Psoas muscle (tissue), 8 donors: ENCODE results near the gene RP9. TPM values are rescaled to one million over a fixed set of nuclear protein-coding genes. Genes with fewer than 3 reads are reported as not detected.

Experiments used
- ATAC-seq, 4 donors: fragments of 200-7000 bp; cut with Tn5 transposase; one replicate each; pipeline ENCODE4 v1.9.1; 2020; ENCODE audit warnings: moderate library complexity in 3 of 4, mild to moderate bottlenecking in 2 of 4
- DNase-seq, 2 donors: peaks; one replicate each; pipeline ENCODE4 v3.0.0-alpha.2; 2020
- H3K27ac ChIP-seq: fragments of 200-600 bp; one replicate; pipeline ENCODE4 v1.8.0; 2022
- H3K27me3 ChIP-seq, 3 donors: fragments of 200-600 bp in 1 of 3; one replicate each; pipeline versions ENCODE4 v1.6.1 to v1.8.0; 2013 to 2022; ENCODE audit warnings: low read length in 2 of 3, mild to moderate bottlenecking in 2 of 3, moderate library complexity in 1 of 3; ENCODE audit not compliant: insufficient read depth in 3 of 3
- H3K36me3 ChIP-seq, 2 donors: fragments of 200-600 bp in 1 of 2; one replicate each; pipeline versions ENCODE4 v1.6.1 to v1.8.0; 2013 to 2022; ENCODE audit warnings: low read depth in 1 of 2, mild to moderate bottlenecking in 1 of 2, moderate library complexity in 1 of 2; ENCODE audit not compliant: insufficient read depth in 1 of 2
- H3K4me1 ChIP-seq: fragments of 200-600 bp; one replicate; pipeline ENCODE4 v1.8.0; 2022
- H3K4me3 ChIP-seq: fragments of 200-600 bp; one replicate; pipeline ENCODE4 v1.8.0; 2022; ENCODE audit warnings: mild to moderate bottlenecking
- H3K9me3 ChIP-seq: fragments of 200-600 bp; one replicate; pipeline ENCODE4 v1.8.0; 2022
- WGBS, 3 donors: extraction: QIAGEN DNeasy Blood & Tissue Kit; methylation state at CpG; one replicate each; pipeline versions ENCODE4 v1.1.6 to v1.1.7; 2013; 5-methylcytosine and 5-hydroxymethylcytosine counted together
- intact Hi-C, 2 donors: fragments of 100-400 bp; cut with DNase I; formaldehyde crosslinking; loops; one replicate each; pipeline versions ENCODE4 v1.11.0 to v1.14.2; 2022
- polyA plus RNA-seq, 3 donors: library from polyadenylated mRNA; stranded (reverse); fragments of 200-250 nt; gene quantifications; one replicate each; pipeline ENCODE4 v1.2.3, GENCODE V29; 2013
- total RNA-seq, 4 donors: library from RNA; stranded (reverse); fragmentation: NEBNext Ultra II Directional in 2 of 4; extraction: Animal tissue kit (Norgen Biotek cat#: 25700) in 2 of 4; gene quantifications; one replicate each; pipeline versions ENCODE4 v1.2.1 to v1.2.4, GENCODE V29; 2021 to 2023
- TF ChIP-seq, protein P1 (sequence below): fragments of 200-600 bp; IDR thresholded peaks from one replicate; pipeline ENCODE4 v1.8.0; 2022; ENCODE audit warnings: antibody characterized with exemption
- donor health status: healthy with polysubstance abuse.
- donor health status: DM: no; HTN: no; CAD: no; lungs with moderate emphysema.
- donor health status: Bipolar disorder and iron deficiency.
- donor health status: healthy.
- donor health status: DM: yes; HTN: yes; CAD: no.
- donor health status: DM: no; HTN: no; CAD: no.
- donor health status: DM: no; HTN: no; CAD: no.
- donor health status: DM: yes; HTN: yes; CAD: no.

Gene RP9
- total and polyA plus RNA-seq, 7 donors: 15.4 to 27.6 (median 23.1) TPM

DNA sequence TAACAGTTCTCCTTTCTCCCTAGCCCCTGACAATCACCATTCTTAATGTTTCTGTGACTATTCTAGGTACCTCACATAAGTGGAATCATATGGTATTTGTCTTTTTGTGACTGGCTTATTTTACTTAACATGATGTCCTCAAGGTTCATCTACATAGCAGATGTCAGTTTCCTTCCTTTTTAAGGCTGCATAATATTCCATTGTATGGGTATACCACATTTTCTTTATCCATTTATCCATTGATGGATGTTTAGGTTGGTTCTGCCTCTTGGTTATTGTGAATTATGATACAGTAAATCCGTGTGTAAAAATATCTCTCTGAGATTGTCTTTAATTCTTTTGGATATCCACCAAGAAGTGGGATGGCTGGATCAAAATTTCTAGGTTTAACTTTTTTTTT is 33.4 kb upstream of the RP9 start:
- Histone ChIP-seq H3K27me3 (no peaks in the 10 kb centered on the region), H3K27ac (no peak overlapping the region), H3K4me3 (no peak overlapping the region), H3K9me3 (no peaks in the 10 kb centered on the region), H3K36me3 (no peaks in the 10 kb centered on the region), H3K4me1 (peaks cover 7% of the 10 kb centered on the region)
- intact Hi-C loops: no loop called here
- DNase-seq (no peak), ATAC-seq (no peak)
- TF ChIP-seq, protein P1, sequence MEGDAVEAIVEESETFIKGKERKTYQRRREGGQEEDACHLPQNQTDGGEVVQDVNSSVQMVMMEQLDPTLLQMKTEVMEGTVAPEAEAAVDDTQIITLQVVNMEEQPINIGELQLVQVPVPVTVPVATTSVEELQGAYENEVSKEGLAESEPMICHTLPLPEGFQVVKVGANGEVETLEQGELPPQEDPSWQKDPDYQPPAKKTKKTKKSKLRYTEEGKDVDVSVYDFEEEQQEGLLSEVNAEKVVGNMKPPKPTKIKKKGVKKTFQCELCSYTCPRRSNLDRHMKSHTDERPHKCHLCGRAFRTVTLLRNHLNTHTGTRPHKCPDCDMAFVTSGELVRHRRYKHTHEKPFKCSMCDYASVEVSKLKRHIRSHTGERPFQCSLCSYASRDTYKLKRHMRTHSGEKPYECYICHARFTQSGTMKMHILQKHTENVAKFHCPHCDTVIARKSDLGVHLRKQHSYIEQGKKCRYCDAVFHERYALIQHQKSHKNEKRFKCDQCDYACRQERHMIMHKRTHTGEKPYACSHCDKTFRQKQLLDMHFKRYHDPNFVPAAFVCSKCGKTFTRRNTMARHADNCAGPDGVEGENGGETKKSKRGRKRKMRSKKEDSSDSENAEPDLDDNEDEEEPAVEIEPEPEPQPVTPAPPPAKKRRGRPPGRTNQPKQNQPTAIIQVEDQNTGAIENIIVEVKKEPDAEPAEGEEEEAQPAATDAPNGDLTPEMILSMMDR: no peak
- 83 to 95% (median 94%) methylated on average over 1 of the region's 1 CpG for WGBS, 3 donors

DNA sequence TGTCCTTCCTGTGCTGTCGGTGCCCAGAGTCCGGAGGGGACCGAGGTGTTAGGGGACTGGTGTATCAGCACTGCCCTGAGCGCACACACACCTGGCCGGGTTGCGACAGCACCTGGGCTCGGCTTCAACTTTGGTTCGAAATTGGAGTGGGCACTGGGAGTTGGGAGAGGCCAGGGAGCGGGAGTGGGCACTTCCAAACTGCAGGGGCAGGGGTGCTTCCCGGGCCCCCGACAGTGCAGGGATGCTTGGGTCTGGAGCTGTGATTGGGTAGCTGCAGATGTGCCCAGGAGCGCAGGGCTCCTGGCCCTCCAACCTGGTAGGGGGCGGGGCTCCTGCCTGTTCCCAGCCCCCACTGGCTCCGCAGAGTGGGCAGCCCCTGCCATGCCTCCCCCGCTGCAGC is 27.9 kb upstream of the RP9 start:
- Histone ChIP-seq H3K36me3 (no peaks in the 10 kb centered on the region), H3K27me3 (no peaks in the 10 kb centered on the region), H3K4me3 (no peak overlapping the region), H3K9me3 (no peaks in the 10 kb centered on the region), H3K4me1 (no peaks in the 10 kb centered on the region), H3K27ac (no peak overlapping the region)
- 92 to 95% (median 92%) methylated on average over 15 of the region's 15 CpGs for WGBS, 3 donors
- TF ChIP-seq, protein P1: no peak
- ATAC-seq (no peak), DNase-seq (peak in 1 of 2 donors; percentile 11)
- intact Hi-C loops: no loop called here

DNA sequence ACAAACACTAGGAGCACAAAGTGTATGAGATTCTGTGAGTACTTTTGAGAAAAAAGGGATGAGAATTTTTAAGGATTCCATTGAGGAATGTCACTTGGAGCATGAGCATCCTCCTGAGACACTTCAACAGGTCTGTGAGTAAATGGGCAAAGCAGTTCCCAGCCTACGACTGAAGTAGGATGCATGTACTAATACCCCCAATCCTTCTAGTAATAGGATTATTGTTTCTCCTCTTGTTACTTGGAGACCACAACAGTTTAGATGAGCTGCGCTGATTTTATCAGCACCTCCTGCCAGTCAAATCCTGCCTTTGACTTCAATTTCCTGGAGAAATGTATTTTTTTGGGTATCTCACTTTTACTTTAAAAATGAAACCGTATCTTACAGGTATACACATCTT is 21.0 kb upstream of the RP9 start:
- H3K4me3 ChIP-seq: peak overlapping the region; percentile 92
- H3K27me3 ChIP-seq: no peaks in the 10 kb centered on the region
- no peaks in the 10 kb centered on the region for H3K9me3 ChIP-seq
- no peaks in the 10 kb centered on the region for H3K36me3 ChIP-seq
- TF ChIP-seq, protein P1: no peak
- 12 to 23% (median 16%) methylated on average over 3 of the region's 3 CpGs for WGBS, 3 donors
- intact Hi-C loops: no loop called here
- ATAC-seq (no peak), DNase-seq (no peak)
- H3K4me1 ChIP-seq: peaks cover 14% of the 10 kb centered on the region
- no peak overlapping the region for H3K27ac ChIP-seq

DNA sequence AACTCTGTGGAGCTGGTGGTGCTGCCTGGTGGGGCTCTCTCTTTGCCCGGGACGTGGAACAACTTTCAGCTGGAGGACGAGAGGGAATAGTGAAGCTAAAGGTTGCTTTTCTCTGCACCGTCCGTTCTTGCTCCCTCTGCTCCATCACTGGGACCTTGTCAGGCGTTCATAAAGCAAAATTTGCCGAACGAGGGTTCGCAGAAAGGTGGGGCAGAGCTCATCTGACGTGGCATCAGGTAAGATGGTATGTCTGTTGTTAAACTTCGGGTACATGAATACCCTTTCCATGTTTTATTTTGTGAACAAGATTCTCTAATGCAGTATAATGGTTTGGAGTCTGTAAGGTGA is 20.6 kb upstream of the RP9 start:
- peak in 2 of 4 donors; percentile 1 to 3 for ATAC-seq
- WGBS, 3 donors: 0 to 1% (median 0%) methylated on average over 11 of the region's 11 CpGs
- Histone ChIP-seq H3K27ac (peak overlapping the region; percentile 86), H3K27me3 (no peaks in the 10 kb centered on the region), H3K4me1 (peaks cover 14% of the 10 kb centered on the region), H3K36me3 (no peaks in the 10 kb centered on the region), H3K9me3 (no peaks in the 10 kb centered on the region), H3K4me3 (peak overlapping the region; percentile 92)
- DNase-seq: no peak
- TF ChIP-seq, protein P1: no peak
- intact Hi-C loops: no loop called here
